Endothelial cell of umbilical vein (primary cell): ENCODE data around the gene SRGAP3. TPM values are rescaled to one million over a fixed set of nuclear protein-coding genes. Genes with fewer than 3 reads are reported as not detected.

Source experiments
- BruUV-seq: library from RNA; stranded (reverse); fragments of 400-500 nt; replicated peaks from 2 replicates; lab custom pipeline; 2021; lab: Mats Ljungman, UMichigan
- CTCF ChIA-PET: fragments of 300-600, 350-600 bp; sonication (Branson Sonifier 250); formaldehyde crosslinking; loops from one replicate; lab custom pipeline; 2021; ENCODE audit warnings: antibody characterized with exemption, inconsistent platforms; lab: Charles Lee
- POLR2A ChIA-PET: fragments of 300-600, 350-600 bp; sonication (Branson Sonifier 250); formaldehyde crosslinking; loops from one replicate; lab custom pipeline; 2021; ENCODE audit warnings: antibody characterized with exemption, inconsistent platforms; lab: Charles Lee
- DNase-seq: peaks from one replicate; pipeline ENCODE4 v3.0.0-alpha.2; 2011; ENCODE audit warnings: low read depth, low spot score
- FAIRE-seq: peaks from 2 replicates; lab custom pipeline; 2011; peaks lifted over from hg19 to GRCh38; lab: Jason Lieb, UNC
- H2AFZ ChIP-seq: 2 replicates; pipeline ENCODE4 v1.6.0; 2012; ENCODE audit warnings: low read depth, low read length, control low read depth, inconsistent platforms
- H3K27ac ChIP-seq: 2 replicates; pipeline ENCODE4 v1.5.1; 2011; ENCODE audit warnings: low read depth, mild to moderate bottlenecking, control low read depth, low read length, moderate library complexity; ENCODE audit not compliant: insufficient read depth
- H3K27me3 ChIP-seq, 2 experiments: 2 replicates each; pipeline versions ENCODE4 v1.6.0 to v1.6.1; 2011; ENCODE audit warnings: low read length in 2 of 2, mixed read lengths in 1 of 2; ENCODE audit not compliant: control insufficient read depth in 2 of 2, insufficient read depth in 2 of 2
- H3K36me3 ChIP-seq, 2 experiments: 2 replicates in 1 of 2; 3 replicates in 1 of 2; pipeline ENCODE4 v1.5.1; 2011; ENCODE audit warnings: low read length in 2 of 2, mild to moderate bottlenecking in 1 of 2, moderate library complexity in 1 of 2; ENCODE audit not compliant: control insufficient read depth in 2 of 2, insufficient read depth in 2 of 2; ENCODE audit errors: extremely low read depth in 1 of 2
- H3K4me1 ChIP-seq: 3 replicates; pipeline ENCODE4 v1.5.1; 2011; ENCODE audit warnings: mild to moderate bottlenecking, low read length; ENCODE audit not compliant: control insufficient read depth, insufficient read depth; ENCODE audit errors: extremely low read depth
- H3K4me2 ChIP-seq: 2 replicates; pipeline ENCODE4 v1.6.1; 2011; ENCODE audit warnings: low read length, control low read depth, mixed read lengths; ENCODE audit not compliant: insufficient read depth
- H3K4me3 ChIP-seq, 3 experiments: fragments of 200-600 bp in 1 of 3; sonication (generic), shearing (Covaris generic) in 1 of 3; replicated peaks in 1 of 3; 2 replicates each; pipeline ENCODE4 v1.5.1; 2011 to 2016; ENCODE audit warnings: control low read depth in 3 of 3, low read length in 3 of 3, mild to moderate bottlenecking in 2 of 3, inconsistent platforms in 1 of 3, low read depth in 1 of 3, moderate library complexity in 1 of 3; ENCODE audit not compliant: insufficient read depth in 1 of 3
- H3K79me2 ChIP-seq: 2 replicates; pipeline ENCODE4 v1.6.0; 2012; ENCODE audit warnings: low read length, inconsistent platforms; ENCODE audit not compliant: control insufficient read depth, insufficient read depth
- H3K9ac ChIP-seq: replicated peaks from 2 replicates; pipeline ENCODE3; 2011; ENCODE audit warnings: low read length, control low read depth; ENCODE audit not compliant: insufficient read depth; ENCODE audit errors: extremely low read depth
- H3K9me1 ChIP-seq: replicated peaks from 3 replicates; pipeline ENCODE4 v1.6.0; 2011; ENCODE audit warnings: mild to moderate bottlenecking, low read length; ENCODE audit not compliant: control insufficient read depth, insufficient read depth; ENCODE audit errors: extremely low read depth
- H3K9me3 ChIP-seq: replicated peaks from 2 replicates; pipeline ENCODE4 v1.5.1; 2012; ENCODE audit warnings: low read length, inconsistent platforms; ENCODE audit not compliant: control insufficient read depth, insufficient read depth
- H4K20me1 ChIP-seq: replicated peaks from 2 replicates; pipeline ENCODE3; 2011; ENCODE audit warnings: mild to moderate bottlenecking, low read length; ENCODE audit not compliant: control insufficient read depth, insufficient read depth; ENCODE audit errors: extremely low read depth
- CTCF ChIP-seq, 2 donors: IDR thresholded peaks; 1 replicate in 1 of 2; 2 replicates in 1 of 2; pipeline ENCODE4 v1.5.1; 2011; ENCODE audit warnings: low read length in 2 of 2, mild to moderate bottlenecking in 2 of 2, moderate library complexity in 2 of 2, control low read depth in 1 of 2, inconsistent platforms in 1 of 2, low read depth in 1 of 2; ENCODE audit not compliant: insufficient read depth in 1 of 2; ENCODE audit errors: extremely low read depth in 1 of 2
- EZH2 ChIP-seq: IDR thresholded peaks from 2 replicates; pipeline ENCODE4 v1.6.1; 2012; ENCODE audit warnings: borderline replicate concordance, low read depth, mild to moderate bottlenecking, moderate library complexity, low read length, inconsistent platforms; ENCODE audit not compliant: severe bottlenecking
- FOS ChIP-seq: IDR thresholded peaks from 2 replicates; pipeline ENCODE4 v1.6.1; 2011; ENCODE audit warnings: mild to moderate bottlenecking, low read length, moderate library complexity, borderline replicate concordance; ENCODE audit not compliant: insufficient read depth
- GATA2 ChIP-seq: IDR thresholded peaks from 2 replicates; pipeline ENCODE4 v1.7.0; 2011; ENCODE audit warnings: low read depth, mild to moderate bottlenecking, moderate library complexity, mixed read lengths, low read length; ENCODE audit not compliant: insufficient read length, insufficient read depth
- JUN ChIP-seq: IDR thresholded peaks from 2 replicates; pipeline ENCODE4 v1.6.1; 2011; ENCODE audit warnings: borderline replicate concordance, low read depth; ENCODE audit not compliant: insufficient read length, insufficient read depth
- MAX ChIP-seq: IDR thresholded peaks from 2 replicates; pipeline ENCODE4 v1.6.1; 2011; ENCODE audit not compliant: insufficient read depth, insufficient read length
- MYC ChIP-seq: IDR thresholded peaks from one replicate; pipeline ENCODE4 v1.6.1; 2011; ENCODE audit warnings: mild to moderate bottlenecking, low read depth, low read length
- POLR2A ChIP-seq: IDR thresholded peaks from 2 replicates; pipeline ENCODE4 v1.6.1; 2012; ENCODE audit warnings: low read depth, mild to moderate bottlenecking, control low read depth, low read length
- POLR2AphosphoS5 ChIP-seq: IDR thresholded peaks from 2 replicates; pipeline ENCODE4 v1.6.1; 2012; ENCODE audit warnings: low read depth, mild to moderate bottlenecking, control low read depth, low read length, moderate library complexity; ENCODE audit not compliant: insufficient read depth
- dilution Hi-C: fragments of 300-500 bp; cut with MboI; formaldehyde crosslinking; loops from one replicate; pipeline ENCODE4 v1.15.0; 2019; ENCODE audit warnings: low sequenced_read_pairs; ENCODE audit not compliant: extremely low pct_ligation_motif_present
- intact Hi-C: fragments of 100-400 bp; cut with micrococcal nuclease; formaldehyde crosslinking; loops from one replicate; pipeline ENCODE4 v1.10.0; 2022
- polyA plus RNA-seq, 4 experiments: library from polyadenylated mRNA; depleted of rRNA in 3 of 4; stranded (reverse) in 3 of 4; unstranded in 1 of 4; fragments of >200 nt; gene quantifications; 2 replicates each; pipeline versions ENCODE4 v1.2.1 to v1.2.3, GENCODE V29; 2011 to 2012; ENCODE audit warnings: missing spikeins in 1 of 4
- total RNA-seq: library from RNA; stranded (reverse); gene quantifications from 2 replicates; pipeline ENCODE4 v1.2.3, GENCODE V29; 2021

Gene SRGAP3
- total and polyA plus RNA-seq, 2 donors (not counting 3 experiments of a cell fraction or from before 2014, with no cell fraction given): 0.06 TPM; not detected in 1

GRCh38 chr3:9271903-9272302 lies 22.5 kb upstream of the SRGAP3 start:
- no peaks in the 10 kb centered on the region for H3K27me3 ChIP-seq
- no peaks in the 10 kb centered on the region for H3K4me1 ChIP-seq
- no peaks in the 10 kb centered on the region for H3K9me3 ChIP-seq
- no peak overlapping the region for H3K4me3 ChIP-seq
- H3K36me3 ChIP-seq: no peaks in the 10 kb centered on the region
- H3K27ac ChIP-seq: no peak overlapping the region
- no peak overlapping the region for H2AFZ ChIP-seq
- no peak overlapping the region for H3K9ac ChIP-seq
- TF ChIP-seq POLR2AphosphoS5 (no peak), JUN (no peak), EZH2 (no peak), POLR2A (no peak), GATA2 (no peak), FOS (no peak), CTCF (IDR thresholded peaks at IDR 0.05; ENCODE audit: extremely low read depth in 1 of 2, insufficient read depth in 1 of 2, low read depth in 1 of 2, low read length in 2 of 2) (no peak), MAX (no peak), MYC (no peak)
- BruUV-seq: no TSS peak
- FAIRE-seq (no peak), DNase-seq (no peak)
- H4K20me1 ChIP-seq: no peaks in the 10 kb centered on the region
- ChIA-PET POLR2A (no interaction called here), CTCF (no interaction called here)
- dilution Hi-C loops (no loop called here), intact Hi-C loops (no loop called here)
- no peaks in the 10 kb centered on the region for H3K9me1 ChIP-seq
- H3K79me2 ChIP-seq: no peaks in the 10 kb centered on the region
- no peak overlapping the region for H3K4me2 ChIP-seq
